Stimulated activated CD4-positive, alpha-beta T cell treated with anti-CD3 and anti-CD28 coated beads, Interleukin-4, amount 100 ng/mL, for 48 hours (primary cell): Measurements from ENCODE around the gene BRSK1.

Experiments
- DNase-seq, 2 donors: peaks; one replicate each; pipeline ENCODE4 v3.0.0-alpha.2; 2020; ENCODE audit warnings: low read depth in 2 of 2

The BRSK1 gene

DNA sequence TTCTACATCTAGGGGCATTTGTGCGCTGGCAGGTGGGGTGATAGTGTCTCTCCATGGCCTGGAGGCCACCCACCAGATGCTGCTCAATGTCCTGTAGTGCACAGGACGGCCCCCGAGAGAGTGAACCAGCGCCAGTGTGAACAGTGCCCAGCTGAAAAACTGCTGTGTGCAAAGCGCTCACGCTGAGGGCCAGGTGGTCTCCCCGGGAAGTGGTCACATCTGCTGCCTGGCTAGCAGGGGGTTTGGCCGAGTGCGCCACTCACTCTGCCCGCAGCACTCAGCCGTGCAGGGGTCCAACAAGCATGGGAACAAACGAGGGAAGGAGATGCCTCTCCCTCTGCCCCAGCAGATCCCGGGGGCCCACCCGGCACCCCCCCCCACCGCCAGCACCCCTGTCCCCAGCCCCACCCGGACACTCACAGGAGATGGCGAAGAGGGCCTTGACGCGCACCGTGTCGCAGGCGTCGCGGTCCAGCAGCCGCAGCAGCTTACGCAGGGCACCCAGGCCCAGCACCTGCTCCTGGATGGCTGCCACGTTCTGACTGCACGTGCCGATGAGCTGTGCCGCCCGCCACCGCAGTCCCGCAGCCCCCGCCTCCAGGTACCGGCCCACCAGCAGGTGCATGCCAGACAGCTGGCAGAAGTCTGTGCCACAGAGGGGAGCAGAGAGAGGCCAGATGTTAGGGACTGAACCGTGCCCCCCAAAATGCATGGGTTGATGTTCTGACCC, 9.7 kb upstream of the BRSK1 start:
- DNase-seq = no peak

DNA sequence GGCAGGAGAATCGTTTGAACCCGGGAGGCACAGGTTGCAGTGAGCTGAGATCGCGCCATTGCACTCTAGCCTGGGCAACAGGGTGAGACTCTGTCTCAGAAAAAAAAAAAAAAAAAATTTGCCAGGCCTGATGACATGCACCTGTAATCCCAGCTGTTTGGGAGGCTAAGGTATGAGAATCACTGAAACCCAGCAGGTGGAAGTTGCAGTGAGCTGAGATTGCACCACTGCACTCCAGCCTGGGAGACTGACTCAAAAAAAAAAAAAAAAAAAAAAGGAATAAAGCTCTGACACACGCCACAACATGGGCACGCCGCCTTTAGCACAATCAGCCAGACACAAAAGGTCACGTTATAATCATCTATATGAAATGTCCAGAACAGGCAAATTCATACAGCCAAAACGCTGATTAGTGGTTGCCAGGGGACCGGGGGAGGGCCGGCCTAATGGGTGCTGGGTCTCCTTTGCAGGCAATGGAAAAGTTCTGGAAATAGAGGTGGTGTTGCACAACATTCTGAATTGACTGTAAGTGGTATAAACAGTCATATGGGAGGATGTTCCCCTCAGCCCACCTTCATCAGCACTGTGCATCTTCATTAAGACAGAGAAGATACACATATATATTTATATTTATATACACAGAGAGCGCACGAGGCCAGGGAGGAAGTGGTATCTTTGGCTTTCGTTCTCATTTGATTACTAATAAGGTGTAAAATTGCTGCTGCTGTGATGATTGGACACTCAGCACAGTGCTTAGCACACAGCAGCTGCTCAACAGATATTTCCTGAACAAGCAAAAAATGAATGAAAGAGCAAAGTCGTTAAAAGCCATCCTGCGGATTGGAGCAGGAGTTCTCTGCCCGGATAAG, 7.7 kb upstream of the BRSK1 start:
- DNase-seq = no peak

DNA sequence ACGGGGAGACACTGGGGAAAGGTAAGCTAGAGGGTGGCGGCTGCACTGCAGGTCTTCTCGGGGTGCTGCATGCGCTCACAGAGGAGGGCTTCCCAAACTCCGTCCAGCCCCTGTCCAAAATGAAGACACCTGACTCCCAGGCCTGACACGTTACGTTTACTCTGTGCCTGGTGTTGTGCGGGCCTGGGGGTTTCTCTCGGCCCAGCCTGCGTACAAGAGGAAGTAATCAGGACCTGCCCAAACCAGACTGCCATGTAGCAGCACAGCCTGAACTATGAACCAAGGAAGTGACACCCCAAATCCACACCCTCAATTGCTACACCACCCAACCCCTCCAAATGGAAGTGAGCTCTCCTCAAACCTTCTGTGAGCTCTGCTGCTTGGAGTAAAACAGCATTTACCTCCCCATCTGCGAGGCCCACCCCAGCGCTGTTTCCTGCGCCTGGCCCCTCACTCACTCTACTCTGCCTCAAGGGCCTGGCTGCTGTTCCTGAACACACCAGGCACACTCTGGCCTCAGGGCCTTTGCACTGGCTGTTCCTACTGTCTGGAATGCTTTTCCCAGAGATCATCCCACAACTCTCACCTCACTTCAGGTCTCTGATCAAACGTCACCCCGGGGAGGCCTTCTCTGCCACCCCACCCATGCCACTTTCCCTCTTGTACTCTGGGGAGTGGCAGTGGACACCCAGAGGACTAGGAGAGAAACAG, 6.9 kb upstream of the BRSK1 start:
- no peak for DNase-seq

DNA sequence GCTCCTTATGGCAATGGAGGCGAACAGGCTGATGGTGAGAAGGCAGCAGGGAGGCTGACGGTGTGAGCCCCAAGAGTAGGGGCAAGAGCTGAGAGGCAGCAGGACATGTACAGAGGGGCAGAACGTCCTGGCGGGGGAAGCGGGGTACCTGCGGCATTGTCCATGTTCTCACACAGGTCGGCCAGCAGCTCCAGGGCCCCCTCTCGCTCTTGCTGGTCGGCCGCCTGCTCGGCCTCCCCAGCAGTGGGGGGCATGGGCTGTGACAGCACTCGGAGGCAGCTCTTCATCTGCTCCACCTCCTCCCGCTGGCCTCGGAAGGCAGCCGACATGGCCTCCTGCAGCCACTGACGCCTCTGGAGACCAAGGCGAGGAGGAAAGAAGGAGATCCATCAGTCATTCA, 6.3 kb upstream of the BRSK1 start:
- no peak for DNase-seq

DNA sequence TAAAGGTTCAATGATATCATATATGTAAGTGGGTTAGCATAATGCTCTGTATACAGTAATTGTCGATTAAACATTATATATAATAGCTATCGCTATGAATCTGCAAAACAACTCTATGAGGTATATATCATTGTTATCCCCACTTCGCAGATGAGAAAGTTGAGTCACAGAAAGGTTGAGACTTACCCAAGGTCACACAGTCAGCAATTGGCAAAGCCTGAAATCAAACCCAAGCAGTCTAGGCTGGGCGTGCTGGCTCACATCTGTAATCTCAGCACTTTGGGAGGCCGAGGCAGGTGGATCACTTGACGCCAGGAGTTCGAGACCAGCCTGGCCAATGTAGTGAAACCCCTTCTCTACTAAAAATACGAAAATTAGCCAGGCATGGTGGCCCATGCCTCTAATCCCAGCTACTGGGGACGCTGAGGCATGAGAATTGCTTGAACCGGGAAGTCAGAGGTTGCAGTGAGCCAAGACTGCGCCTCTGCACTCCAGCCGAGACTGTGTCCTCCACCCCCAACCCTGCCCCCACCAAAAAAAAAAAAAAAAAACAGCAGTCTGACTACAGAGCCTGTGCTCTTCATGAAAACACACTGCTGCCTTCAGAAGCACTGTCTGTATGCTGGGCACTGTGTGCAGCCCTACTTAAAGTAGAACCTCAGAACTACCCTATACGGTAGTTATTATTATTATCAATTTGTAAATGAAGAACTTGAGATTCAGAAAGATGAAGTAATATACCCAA, 5.2 kb upstream of the BRSK1 start:
- no peak for DNase-seq

DNA sequence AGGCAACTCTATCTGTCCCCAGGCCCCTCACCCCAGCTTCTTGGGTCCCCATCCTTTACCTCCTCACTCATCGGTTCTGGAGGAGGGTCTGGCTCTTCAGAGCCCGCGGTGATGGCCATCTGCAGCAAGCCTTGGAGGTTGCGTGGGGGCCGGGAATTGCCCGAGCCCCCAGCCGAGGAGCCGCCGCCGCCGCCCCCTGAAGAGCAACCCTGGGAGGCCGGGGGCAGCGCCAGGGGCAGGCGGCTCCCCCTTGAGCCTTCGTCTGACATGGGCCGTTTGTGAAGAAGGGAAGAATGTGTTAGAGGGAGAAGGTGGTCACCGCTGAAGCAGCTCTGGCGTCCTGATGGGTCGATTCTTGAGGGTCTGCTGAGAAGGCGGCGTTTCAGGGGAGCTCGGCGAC, 4.5 kb upstream of the BRSK1 start:
- DNase-seq = no peak

DNA sequence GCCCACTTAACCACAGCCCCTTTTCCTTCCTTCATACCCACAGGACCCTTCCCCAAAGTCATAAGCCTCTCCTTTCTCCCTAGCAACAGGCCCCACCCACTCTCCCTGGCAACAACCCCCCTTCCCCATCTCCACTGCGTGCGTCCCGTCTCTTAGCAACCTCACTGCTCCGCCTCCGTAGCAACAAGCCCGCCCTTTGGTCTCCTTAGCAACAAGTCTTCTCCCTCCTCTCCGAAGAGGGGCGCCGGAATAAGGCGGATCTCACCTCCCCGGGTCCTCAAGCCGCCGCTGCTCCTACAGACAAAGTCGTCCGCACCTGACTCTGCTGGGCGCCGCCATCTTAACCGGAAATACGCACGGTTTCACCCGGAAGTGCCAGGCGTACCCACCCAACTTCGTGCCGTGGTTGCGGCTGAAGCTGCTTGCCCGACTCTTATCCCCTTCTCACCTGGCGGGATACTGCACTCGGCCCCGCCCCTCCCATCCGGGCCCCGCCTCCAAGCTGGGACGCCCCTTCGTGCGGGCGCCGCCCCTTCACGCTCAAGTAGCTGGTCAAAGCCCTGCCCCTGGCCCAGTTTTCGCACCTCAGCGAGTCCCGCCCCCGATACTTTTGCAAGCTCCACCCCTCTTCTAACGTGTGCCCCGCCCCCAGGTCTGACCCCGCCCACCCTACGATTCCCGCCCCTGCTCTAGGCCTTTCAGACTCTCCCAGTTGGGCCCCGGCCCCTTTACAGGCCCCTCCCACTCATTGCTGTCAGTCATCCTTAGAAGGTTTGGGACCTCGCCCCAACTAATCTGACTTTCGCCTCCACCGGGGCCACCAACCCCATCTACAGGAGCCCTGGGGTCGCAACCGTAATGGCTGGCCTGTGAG, 3.8 kb upstream of the BRSK1 start, which contains the start of gene HSPBP1:
HSPBP1 (minus strand) TSS at position 341 of the 874 bp plus-strand sequence. CDS start 502 bp downstream, outside the sequence.
- DNase-seq = peak; percentile 90 to 95

DNA sequence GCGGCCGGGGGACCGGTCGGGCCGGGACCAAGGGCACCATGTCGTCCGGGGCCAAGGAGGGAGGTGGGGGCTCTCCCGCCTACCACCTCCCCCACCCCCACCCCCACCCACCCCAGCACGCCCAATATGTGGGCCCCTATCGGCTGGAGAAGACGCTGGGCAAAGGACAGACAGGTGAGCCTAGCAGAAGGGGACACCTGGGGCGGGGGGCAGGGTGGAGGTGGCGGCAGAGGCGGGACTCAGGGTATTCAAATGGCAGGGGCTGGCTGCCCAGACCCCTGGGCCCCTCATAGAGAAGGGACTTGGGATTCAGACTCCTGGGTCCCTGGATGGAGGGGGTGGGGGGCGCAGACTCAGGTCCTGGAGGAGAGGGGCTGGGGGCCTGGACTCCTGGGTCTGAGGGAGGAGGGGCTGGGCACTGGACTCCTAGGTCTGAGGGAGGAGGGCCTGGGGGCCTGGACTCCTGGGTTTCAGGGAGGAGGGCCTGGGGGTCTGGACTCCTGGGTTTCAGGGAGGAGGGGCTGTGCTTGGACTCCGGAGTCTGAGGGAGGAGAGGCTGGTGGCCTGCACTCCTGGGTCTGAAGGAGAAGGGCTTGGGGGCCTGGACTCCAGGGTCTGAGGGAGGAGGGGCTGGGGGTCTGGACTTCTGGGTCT, 735 bp downstream of the BRSK1 start:
- no peak for DNase-seq

DNA sequence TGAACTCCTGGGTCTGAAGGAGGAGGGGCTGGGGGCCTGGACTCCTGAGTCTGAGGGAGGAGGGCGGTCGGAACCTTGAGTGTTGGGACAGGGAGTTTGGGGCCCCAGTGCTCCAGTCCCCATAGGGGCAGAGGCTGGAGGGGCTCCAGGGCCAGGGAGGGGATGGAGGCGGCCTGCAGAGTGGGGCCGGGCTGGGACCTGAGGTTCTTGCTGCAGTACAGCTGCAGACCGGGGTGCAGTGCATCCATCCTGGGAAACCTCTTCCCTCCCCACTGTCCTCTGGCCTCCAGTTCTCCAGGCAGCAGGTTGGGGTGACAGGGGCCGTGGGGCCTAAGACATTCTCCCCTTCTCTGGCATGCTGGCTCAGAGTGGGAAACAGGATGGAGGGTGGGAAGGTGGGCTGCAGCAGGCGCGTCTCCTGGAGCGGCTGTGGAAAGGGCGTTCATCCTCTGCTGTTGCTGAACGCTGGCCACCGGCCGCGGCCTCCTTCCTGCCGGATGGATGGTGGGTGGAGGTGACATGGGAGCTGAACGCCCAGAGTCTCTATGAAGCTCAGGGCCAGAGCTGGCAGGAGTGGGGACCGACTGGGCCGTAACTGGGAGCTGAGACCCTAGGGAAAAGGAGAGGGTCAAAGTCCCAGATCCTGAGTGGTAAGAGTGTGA, 1.6 kb downstream of the BRSK1 start:
- DNase-seq = no peak

DNA sequence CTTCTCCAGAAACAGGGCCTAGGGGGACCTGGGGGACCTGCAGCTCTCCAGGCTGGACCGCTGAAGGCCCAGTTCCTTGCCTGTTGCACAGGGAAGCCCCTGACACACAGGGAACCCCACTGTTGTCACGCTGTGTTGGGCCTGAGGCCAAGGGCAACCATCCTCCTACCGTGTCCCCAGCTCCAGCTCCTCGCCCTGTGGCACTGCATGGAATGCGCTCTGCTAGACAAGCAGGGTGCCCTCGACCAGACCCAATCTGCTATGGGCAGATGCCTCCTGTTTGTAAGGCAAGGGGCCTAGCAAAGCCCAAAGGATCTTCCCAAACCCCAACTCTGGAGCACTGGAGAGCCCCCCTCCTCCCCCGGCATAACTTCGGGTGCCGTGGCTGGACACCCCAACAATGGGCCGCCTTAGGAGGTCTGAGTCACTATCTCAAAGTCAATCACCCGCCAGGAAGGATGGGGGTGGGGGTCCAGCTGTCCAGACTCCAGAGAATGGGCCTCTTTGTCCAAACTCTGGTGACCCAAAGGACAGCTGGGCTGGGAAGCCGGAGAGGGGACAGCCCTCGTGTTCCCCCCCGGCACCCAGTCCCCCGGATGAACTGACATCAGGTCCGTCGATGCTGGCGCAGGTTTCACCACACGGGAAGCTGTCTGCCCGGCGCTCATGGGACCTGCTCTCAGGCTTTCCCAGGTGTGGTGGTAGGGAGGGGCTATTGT, 3.7 kb downstream of the BRSK1 start:
- DNase-seq = no peak

DNA sequence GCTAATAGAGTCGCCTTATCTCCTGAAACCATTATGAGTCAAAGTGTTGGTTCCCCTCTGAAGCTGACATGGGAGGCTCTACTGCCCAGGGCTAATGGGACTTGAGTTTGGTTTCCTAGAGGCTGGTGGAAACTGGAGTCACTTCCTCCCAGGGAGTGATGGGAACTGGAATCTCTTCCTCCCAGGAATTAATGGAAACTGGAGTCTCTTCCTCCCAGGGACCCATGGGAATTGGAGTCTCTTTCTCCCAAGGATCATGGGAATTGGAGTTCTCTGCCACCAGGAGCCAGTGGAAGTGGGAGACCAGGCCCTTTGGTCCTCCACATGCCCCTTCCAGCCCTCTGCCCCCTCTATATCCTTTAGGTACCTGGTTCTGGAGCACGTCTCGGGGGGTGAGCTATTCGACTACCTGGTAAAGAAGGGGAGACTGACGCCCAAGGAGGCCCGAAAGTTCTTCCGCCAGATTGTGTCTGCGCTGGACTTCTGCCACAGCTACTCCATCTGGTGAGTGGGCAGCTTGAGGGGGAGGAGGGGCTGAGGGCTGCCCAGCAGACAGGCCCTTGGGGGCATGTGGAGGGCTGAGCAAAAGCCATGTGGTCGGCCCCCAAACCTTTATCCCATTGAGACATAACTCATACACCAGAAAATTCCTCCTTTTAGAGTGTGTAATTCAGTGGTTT, 5.5 kb downstream of the BRSK1 start:
- no peak for DNase-seq

DNA sequence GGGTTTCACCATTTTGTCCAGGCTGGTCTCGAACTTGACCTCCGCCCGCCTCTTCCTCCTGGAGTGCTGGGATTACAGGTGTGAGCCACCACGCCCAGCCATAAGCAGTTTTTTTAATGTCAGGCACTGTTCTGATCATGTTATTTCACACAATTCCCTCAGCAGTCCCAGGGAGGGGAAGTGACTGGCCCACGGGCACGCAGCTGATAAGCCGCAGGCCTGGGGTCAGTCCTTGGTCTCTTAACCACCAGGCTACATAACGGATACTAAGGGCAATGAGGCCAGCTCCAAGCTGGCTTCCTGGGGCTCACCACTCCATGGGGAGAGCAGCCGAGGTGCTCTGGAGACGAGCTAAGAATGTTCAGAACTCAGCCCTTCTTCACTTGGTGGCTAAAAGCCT, 13.5 kb downstream of the BRSK1 start:
- no peak for DNase-seq

DNA sequence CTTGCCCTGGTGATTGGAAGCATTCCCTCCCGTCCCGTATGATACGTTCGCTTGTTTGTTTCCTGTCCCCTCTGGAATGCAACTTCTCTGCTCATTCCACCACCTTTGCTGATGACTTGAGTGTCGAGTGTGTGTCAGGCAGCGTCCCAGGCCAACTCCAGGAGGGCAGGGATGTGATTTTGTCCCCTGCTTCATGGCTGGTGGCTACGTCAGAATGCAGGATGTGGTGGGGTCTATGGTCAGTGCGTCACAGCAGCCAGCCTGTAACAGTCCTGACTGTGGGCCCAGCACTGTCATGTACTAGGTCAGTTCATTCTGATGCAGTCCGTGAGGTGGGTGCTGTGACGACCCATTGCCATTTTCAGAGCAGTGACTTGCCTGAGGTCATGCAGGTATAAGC, 16.2 kb downstream of the BRSK1 start:
- no peak for DNase-seq

DNA sequence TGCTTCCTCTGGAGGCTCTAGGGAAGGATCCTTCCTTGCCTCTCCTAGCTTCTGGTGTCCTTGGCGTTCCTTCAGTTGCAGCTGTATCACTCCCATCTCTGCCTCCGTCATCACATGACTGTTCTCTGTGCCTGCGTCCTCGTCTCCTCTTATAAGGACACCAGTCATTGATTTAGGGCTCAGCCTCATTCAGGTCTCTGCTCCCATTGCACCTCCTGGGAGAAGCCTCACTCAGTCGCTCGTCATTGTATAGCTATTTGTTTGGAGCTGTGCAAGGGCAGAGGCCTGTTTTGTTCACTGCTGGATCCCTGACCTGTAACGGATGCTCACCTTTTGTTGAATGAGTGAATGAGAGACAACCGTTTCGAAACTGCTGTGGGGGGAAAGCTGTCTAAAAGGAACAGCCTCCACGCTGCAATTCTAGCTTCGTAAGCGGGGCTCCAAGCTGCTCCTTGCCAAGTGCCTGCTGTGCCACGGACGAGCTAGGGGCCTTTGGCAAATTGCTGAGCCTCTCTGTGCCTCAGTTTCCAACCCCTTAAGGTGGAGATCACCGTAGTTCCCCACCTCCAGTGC, 17.2 kb downstream of the BRSK1 start:
- DNase-seq = no peak

DNA sequence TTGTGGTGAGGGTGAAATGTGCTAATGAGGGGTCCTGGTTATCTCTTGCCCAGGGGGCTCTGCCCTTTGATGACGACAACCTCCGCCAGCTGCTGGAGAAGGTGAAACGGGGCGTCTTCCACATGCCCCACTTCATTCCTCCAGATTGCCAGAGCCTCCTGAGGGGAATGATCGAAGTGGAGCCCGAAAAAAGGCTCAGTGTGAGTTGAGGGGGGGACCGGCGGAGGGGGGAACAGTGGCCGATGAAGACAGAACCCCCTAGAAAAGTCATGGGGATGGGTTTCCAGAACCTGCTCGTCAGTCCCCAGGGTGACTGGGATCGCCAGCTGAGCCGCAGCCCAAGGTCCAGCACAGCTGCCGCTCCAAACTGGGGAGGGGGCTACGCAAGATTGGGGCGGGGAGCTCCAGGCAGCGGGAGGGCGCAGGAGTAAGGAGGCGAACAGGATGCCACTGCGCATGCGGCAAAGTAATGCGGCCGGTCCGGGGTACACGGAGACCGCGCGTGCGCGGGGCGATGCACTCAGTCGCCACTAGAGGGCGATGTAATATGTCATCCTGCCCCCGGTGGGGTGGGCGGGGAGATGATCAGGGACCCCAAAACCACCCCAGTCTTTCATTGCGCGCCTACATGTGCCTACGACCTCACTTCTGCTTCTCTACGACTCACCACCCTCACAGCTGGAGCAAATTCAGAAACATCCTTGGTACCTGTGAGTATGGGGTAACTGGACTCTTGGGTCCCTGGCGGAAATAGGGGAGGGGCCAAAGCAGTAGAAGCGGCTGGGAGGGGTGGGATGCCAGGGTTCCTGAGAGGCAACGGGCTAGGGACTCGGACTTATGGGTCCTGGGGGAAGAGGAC, 17.9 kb downstream of the BRSK1 start:
- peak; percentile 91 to 97 for DNase-seq

DNA sequence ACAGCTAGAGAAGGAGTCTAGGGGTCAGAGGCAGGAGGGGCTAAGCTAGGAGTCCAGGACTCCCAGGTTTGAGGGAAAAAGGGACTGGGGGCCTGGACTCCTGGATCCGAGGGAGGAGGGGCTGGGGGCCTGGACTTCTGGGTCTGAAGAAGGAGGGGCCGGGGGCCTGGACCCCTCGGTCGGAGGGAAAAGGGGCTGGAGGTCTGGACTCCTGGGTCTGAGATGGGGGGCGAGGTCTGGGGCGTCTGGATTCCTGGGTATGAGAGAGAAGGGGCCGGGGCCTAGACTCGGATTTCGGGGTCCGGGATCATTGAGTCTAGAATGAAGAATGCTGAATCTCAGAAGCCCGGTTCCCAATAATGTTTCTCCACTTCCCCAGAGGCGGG, 18.5 kb downstream of the BRSK1 start:
- no peak for DNase-seq

DNA sequence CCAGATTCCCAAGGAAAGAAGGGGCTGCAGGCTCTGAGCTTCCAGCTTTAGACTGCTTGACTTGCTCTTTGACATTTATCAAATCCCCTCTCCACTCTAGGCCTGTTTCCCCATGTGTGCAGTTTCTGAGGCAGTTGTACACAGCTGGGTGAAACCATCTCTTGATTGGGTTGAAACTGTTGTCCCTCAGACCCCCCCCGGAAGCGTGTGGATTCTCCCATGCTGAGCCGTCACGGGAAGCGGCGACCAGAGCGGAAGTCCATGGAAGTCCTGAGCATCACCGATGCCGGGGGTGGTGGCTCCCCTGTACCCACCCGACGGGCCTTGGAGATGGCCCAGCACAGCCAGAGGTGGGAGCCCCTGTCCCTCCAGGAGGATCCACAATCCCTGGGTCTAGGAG, 19.7 kb downstream of the BRSK1 start:
- DNase-seq = no peak
